ENCODE data around the gene PPP3CA.

PPP3CA gene

GRCh38 chr4:101155368-101155767, 192.0 kb downstream of the PPP3CA start:
- Histone ChIP-seq H2AFZ (no peak overlapping the region), H3K79me2 (no peaks in the 10 kb centered on the region), H3K9ac (no peak overlapping the region), H3K4me2 (ENCODE audit: low read length) (no peak overlapping the region), H3K27ac (no peak overlapping the region), H3K36me3 (ENCODE audit: control insufficient read depth, insufficient read depth, low read length) (no peaks in the 10 kb centered on the region), H3K9me3 (ENCODE audit: control insufficient read depth, low read length) (no peaks in the 10 kb centered on the region), H3K27me3 (ENCODE audit: control insufficient read depth, insufficient read depth, low read length) (no peaks in the 10 kb centered on the region), H3K4me3 (ENCODE audit: low read depth, low read length) (no peak overlapping the region), H3K4me1 (no peaks in the 10 kb centered on the region)
- no peak for TF ChIP-seq CTCF (IDR thresholded peaks at IDR 0.05)

DNA sequence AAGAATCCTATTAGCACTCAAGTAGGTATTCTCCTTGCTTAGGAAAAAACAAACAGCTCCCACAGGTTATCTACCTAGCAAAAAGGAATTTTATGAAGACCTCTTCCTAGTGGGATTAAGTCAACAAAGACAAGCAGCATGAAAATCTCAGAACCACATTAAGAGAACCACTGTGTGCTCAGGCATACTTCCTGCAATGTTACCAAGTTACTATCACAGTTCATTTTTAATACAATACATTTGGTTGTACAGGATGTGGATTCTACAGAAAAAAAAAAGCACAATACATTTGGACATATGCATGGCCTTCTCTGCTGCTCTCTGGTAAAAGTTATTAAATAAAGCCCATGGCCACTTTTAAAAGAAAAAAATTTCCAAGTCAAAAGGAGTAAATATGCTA, 193.7 kb downstream of the PPP3CA start:
- no peaks in the 10 kb centered on the region for H3K4me1 ChIP-seq
- no peak overlapping the region for H2AFZ ChIP-seq
- H3K79me2 ChIP-seq: no peaks in the 10 kb centered on the region
- TF ChIP-seq CTCF (IDR thresholded peaks at IDR 0.05): no peak
- H3K27me3 ChIP-seq (ENCODE audit: control insufficient read depth, insufficient read depth, low read length): no peaks in the 10 kb centered on the region
- no peak overlapping the region for H3K9ac ChIP-seq
- H3K4me3 ChIP-seq (ENCODE audit: low read depth, low read length): no peak overlapping the region
- no peak overlapping the region for H3K27ac ChIP-seq
- H3K9me3 ChIP-seq (ENCODE audit: control insufficient read depth, low read length): no peaks in the 10 kb centered on the region
- H3K4me2 ChIP-seq (ENCODE audit: low read length): no peak overlapping the region
- H3K36me3 ChIP-seq (ENCODE audit: control insufficient read depth, insufficient read depth, low read length): no peaks in the 10 kb centered on the region

- Histone ChIP-seq H3K4me1 (no peaks in the 10 kb centered on the region), H3K4me3 (ENCODE audit: low read depth, low read length) (no peak overlapping the region), H3K36me3 (ENCODE audit: control insufficient read depth, insufficient read depth, low read length) (no peaks in the 10 kb centered on the region), H3K4me2 (ENCODE audit: low read length) (no peak overlapping the region), H3K9ac (no peak overlapping the region), H2AFZ (no peak overlapping the region), H3K79me2 (no peaks in the 10 kb centered on the region), H3K27ac (no peak overlapping the region), H3K27me3 (ENCODE audit: control insufficient read depth, insufficient read depth, low read length) (no peaks in the 10 kb centered on the region), H3K9me3 (ENCODE audit: control insufficient read depth, low read length) (no peaks in the 10 kb centered on the region)
- no peak for TF ChIP-seq CTCF (IDR thresholded peaks at IDR 0.05)
Observed at GRCh38 chr4:101152521-101152920, 194.8 kb downstream of the PPP3CA start.

DNA sequence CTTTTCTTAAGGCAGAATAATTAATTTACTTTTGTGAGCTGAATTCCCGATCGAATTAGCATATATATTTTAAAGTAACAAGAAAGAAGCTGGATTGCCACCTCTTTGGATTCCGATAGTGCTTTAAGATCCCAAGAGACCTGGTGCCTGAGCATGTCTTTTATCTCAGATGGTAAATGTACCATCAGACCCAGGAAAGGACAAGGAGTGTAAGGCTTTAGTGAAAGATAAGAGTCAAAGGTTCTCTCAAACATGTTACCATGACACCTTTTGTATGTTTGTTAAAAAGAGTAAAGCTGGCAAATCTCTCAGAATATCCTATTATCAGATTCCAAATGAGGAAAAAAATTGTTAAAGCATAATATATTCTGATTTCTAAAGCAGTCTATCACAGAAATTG, 198.8 kb downstream of the PPP3CA start:
- Histone ChIP-seq H2AFZ (no peak overlapping the region), H3K4me1 (no peaks in the 10 kb centered on the region), H3K9me3 (ENCODE audit: control insufficient read depth, low read length) (no peaks in the 10 kb centered on the region), H3K4me2 (ENCODE audit: low read length) (no peak overlapping the region), H3K9ac (no peak overlapping the region), H3K27ac (no peak overlapping the region), H3K79me2 (no peaks in the 10 kb centered on the region), H3K36me3 (ENCODE audit: control insufficient read depth, insufficient read depth, low read length) (no peaks in the 10 kb centered on the region), H3K4me3 (ENCODE audit: low read depth, low read length) (no peak overlapping the region), H3K27me3 (ENCODE audit: control insufficient read depth, insufficient read depth, low read length) (no peaks in the 10 kb centered on the region)
- no peak for TF ChIP-seq CTCF (IDR thresholded peaks at IDR 0.05)

DNA sequence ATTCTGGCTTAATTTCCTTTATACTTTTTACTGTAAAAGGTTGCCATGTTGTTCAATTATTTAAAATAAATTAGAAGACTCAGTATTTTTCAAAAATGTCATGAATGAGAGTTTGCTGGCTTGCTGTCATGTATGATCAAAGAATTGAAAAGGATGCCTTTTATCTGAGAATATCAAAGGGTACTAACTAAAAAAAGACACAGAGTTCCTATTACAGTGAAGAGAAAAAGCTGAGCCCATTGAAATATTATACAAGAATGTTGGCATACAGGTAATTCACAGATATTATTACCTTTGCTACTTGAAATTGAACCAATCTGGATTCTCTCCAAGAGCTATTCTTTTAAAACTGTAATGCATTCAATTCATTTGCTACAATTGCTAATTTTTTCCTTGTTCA, 200.0 kb downstream of the PPP3CA start:
- Histone ChIP-seq H3K9ac (no peak overlapping the region), H3K9me3 (ENCODE audit: control insufficient read depth, low read length) (no peaks in the 10 kb centered on the region), H3K27me3 (ENCODE audit: control insufficient read depth, insufficient read depth, low read length) (no peaks in the 10 kb centered on the region), H3K27ac (no peak overlapping the region), H3K36me3 (ENCODE audit: control insufficient read depth, insufficient read depth, low read length) (no peaks in the 10 kb centered on the region), H3K4me3 (ENCODE audit: low read depth, low read length) (no peak overlapping the region), H3K79me2 (no peaks in the 10 kb centered on the region), H3K4me2 (ENCODE audit: low read length) (no peak overlapping the region), H3K4me1 (no peaks in the 10 kb centered on the region), H2AFZ (no peak overlapping the region)
- TF ChIP-seq CTCF (IDR thresholded peaks at IDR 0.05): no peak
